Lower lobe of right lung (tissue), 2 donors: ENCODE data around the gene GNAO1. TPM values are rescaled to one million over a fixed set of nuclear protein-coding genes. Genes with fewer than 3 reads are reported as not detected.

Source experiments
- ATAC-seq, 2 donors: fragments of 200-7000 bp; cut with Tn5 transposase; one replicate each; pipeline ENCODE4 v1.9.1; 2020 to 2022; ENCODE audit warnings: mild to moderate bottlenecking in 2 of 2, moderate library complexity in 2 of 2
- DNase-seq: peaks from one replicate; pipeline ENCODE4 v3.0.0-alpha.2; 2020
- H3K27ac ChIP-seq: fragments of 200-600 bp; one replicate; pipeline ENCODE4 v1.8.0; 2022
- H3K27me3 ChIP-seq: fragments of 200-600 bp; one replicate; pipeline ENCODE4 v1.8.0; 2022; ENCODE audit warnings: low read depth
- H3K36me3 ChIP-seq: fragments of 200-600 bp; one replicate; pipeline ENCODE4 v1.8.0; 2022; ENCODE audit warnings: mild to moderate bottlenecking
- H3K4me1 ChIP-seq: fragments of 200-600 bp; one replicate; pipeline ENCODE4 v1.8.0; 2022
- H3K4me3 ChIP-seq: fragments of 200-600 bp; one replicate; pipeline ENCODE4 v1.8.0; 2022; ENCODE audit warnings: mild to moderate bottlenecking
- H3K9me3 ChIP-seq: fragments of 200-600 bp; one replicate; pipeline ENCODE4 v1.8.0; 2022
- intact Hi-C: fragments of 100-400 bp; cut with DNase I; formaldehyde crosslinking; loops from one replicate; pipeline ENCODE4 v1.11.0; 2022
- total RNA-seq: library from RNA; stranded (reverse); fragmentation: NEBNext Ultra II Directional; extraction: Animal tissue kit (Norgen Biotek cat#: 25700); gene quantifications from one replicate; pipeline ENCODE4 v1.2.1, GENCODE V29; 2021
- TF ChIP-seq, protein P1 (sequence below): fragments of 200-600 bp; IDR thresholded peaks from one replicate; pipeline ENCODE4 v1.8.0; 2022; ENCODE audit warnings: antibody characterized with exemption, mild to moderate bottlenecking
- donor health status: DM: no; HTN: yes; CAD: no; lungs with severe emphysema.

GNAO1 gene
- total RNA-seq, 1 donor from 2014 or later = 1.8 TPM

DNA sequence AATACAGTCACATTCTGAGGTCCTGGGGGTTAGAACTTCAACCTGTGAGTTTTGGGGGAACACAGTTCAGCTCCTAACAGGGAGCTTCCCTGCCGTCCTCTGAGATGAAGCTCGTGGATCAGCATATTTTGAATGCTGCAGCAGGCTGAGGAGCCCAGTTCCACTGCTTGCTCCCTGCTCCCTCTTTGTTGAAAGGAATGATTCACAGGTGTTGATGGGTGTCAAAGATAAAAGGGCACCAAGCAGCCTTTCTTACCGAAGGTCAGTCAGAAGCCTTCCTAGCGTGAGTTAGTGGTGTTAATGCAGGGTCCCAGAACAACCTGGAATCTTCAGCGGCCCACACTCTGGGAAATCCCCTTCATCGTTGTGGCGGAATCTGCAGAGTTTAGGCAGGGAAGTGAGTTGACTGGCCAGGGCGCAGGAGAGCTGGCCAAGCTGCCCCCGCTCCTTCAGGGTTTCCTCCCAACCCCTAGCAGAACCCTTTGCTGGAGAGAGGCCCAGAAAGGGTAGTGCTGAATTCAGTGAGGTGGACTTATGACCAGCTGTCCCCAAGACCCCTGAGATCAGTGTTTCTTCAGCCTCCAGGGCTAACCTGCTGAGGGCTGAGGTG, 114.8 kb downstream of the GNAO1 start:
- TF ChIP-seq, protein P1, sequence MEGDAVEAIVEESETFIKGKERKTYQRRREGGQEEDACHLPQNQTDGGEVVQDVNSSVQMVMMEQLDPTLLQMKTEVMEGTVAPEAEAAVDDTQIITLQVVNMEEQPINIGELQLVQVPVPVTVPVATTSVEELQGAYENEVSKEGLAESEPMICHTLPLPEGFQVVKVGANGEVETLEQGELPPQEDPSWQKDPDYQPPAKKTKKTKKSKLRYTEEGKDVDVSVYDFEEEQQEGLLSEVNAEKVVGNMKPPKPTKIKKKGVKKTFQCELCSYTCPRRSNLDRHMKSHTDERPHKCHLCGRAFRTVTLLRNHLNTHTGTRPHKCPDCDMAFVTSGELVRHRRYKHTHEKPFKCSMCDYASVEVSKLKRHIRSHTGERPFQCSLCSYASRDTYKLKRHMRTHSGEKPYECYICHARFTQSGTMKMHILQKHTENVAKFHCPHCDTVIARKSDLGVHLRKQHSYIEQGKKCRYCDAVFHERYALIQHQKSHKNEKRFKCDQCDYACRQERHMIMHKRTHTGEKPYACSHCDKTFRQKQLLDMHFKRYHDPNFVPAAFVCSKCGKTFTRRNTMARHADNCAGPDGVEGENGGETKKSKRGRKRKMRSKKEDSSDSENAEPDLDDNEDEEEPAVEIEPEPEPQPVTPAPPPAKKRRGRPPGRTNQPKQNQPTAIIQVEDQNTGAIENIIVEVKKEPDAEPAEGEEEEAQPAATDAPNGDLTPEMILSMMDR = no peak
- DNase-seq (no peak), ATAC-seq (no peak)
- no peaks in the 10 kb centered on the region for H3K9me3 ChIP-seq
- intact Hi-C loops = no loop called here
- H3K4me1 ChIP-seq = no peaks in the 10 kb centered on the region
- no peak overlapping the region for H3K27ac ChIP-seq
- no peak overlapping the region for H3K4me3 ChIP-seq
- no peaks in the 10 kb centered on the region for H3K36me3 ChIP-seq
- H3K27me3 ChIP-seq = no peaks in the 10 kb centered on the region

DNA sequence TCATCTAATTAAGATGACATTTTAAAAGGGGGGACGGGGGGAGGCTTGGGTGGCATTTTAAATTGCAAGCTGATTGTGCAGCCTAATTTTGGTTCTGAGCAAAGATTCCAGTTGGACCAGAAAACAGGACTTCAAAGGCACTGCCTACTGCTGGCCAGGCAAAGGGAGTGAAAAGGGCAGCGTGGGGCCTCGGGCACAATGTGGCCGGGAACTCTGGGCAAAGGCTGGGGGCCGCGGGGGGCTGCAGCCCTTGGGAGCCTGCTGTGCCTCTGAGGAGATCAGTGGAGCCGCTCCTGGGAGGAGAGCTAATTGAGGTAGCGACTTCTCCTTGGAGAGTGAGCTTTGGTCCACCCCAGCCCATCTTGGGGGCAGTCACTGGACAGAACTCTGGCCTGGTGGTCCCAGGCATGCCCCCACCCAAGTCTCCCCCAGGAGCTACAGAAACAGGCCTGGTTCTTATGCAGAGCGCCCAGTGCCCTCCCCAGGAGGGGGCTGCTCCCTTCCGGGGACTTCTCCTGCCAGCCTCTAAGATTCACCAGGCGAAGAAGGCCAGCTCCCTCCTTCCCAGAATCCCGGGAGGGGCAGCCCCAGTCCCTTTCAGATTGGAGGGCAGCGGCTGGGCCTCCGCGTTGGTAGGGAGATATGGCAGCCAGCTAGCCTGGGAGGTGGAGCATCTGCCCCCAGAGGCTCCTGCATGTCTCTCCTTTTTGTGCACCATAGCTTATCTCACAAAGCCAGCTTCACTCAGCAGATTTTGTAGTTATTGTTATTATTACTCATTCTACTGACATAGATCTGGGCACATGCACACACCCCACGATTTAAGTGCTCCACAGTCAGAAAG, 115.6 kb downstream of the GNAO1 start:
- no peaks in the 10 kb centered on the region for H3K4me1 ChIP-seq
- intact Hi-C loops = no loop called here
- DNase-seq (no peak), ATAC-seq (no peak)
- TF ChIP-seq, protein P1 = no peak
- H3K27ac ChIP-seq = no peak overlapping the region
- no peak overlapping the region for H3K4me3 ChIP-seq
- H3K36me3 ChIP-seq = no peaks in the 10 kb centered on the region
- no peaks in the 10 kb centered on the region for H3K9me3 ChIP-seq
- no peaks in the 10 kb centered on the region for H3K27me3 ChIP-seq

DNA sequence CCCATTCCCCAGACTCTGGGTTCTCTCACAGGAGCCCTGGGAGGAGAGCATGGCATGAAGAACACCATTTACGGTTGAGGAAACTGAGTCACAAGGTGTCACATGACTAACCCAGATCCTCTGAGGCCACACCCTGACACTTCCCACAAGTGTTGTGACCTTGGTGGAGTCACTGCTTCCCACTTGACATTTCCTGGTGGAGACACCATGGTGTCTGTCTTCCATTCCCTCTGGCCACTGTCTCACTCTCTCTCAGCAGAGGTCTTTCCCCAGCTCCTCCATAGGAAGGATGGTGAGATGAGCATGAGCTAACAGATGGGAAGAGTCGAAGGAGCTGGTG, 116.2 kb downstream of the GNAO1 start:
- H3K27me3 ChIP-seq = no peaks in the 10 kb centered on the region
- no peak overlapping the region for H3K4me3 ChIP-seq
- TF ChIP-seq, protein P1 = no peak
- no peaks in the 10 kb centered on the region for H3K36me3 ChIP-seq
- no peaks in the 10 kb centered on the region for H3K4me1 ChIP-seq
- no peak for DNase-seq
- intact Hi-C loops = no loop called here
- no peak for ATAC-seq
- no peaks in the 10 kb centered on the region for H3K9me3 ChIP-seq
- H3K27ac ChIP-seq = no peak overlapping the region

DNA sequence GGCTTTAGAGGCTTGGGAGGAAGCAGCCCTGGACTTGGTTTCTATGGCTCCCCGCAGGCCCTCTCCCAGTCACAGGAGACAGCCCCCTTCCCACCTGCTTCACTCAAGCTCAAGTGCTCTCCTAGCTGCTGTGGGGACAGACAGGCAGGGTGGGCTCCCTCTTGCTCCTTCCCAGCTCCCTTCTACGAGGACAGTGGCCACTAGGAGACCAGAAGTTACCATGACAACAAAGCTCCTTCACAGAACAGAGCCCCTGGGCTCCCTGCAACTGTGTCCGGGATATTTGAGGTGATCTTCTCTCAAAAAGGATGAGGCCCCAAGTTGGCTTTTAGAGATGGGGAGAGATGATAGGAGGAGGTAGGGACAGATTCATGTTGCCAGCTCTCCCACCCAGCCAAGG, 117.7 kb downstream of the GNAO1 start:
- TF ChIP-seq, protein P1 = no peak
- Histone ChIP-seq H3K9me3 (no peaks in the 10 kb centered on the region), H3K27me3 (no peaks in the 10 kb centered on the region), H3K4me1 (no peaks in the 10 kb centered on the region), H3K27ac (no peak overlapping the region), H3K36me3 (no peaks in the 10 kb centered on the region), H3K4me3 (no peak overlapping the region)
- intact Hi-C loops = no loop called here
- ATAC-seq (no peak), DNase-seq (no peak)

DNA sequence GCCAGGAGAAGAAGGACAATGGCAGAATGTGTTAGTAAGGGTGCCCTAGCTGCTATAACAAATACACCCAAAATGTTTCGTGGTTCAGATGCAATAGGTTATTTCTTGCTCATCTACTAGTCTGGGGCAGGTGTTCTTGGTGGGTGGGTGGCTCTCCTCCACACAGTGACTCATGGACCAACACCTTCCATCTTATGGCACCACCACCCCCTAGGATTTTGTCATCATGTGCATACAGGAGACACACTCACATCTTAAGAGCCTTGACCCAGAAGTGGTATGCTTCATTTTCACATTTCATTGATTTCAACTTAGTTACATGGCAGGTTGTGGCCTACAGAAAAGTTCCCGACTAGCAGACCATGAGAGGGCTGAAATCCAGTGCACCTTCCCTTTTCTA, 119.4 kb downstream of the GNAO1 start:
- DNase-seq (no peak), ATAC-seq (no peak)
- Histone ChIP-seq H3K27ac (no peak overlapping the region), H3K9me3 (no peaks in the 10 kb centered on the region), H3K36me3 (no peaks in the 10 kb centered on the region), H3K27me3 (no peaks in the 10 kb centered on the region), H3K4me3 (no peak overlapping the region), H3K4me1 (no peaks in the 10 kb centered on the region)
- TF ChIP-seq, protein P1 = no peak
- intact Hi-C loops = no loop called here
